IPS-15b (cell line): ENCODE data around the gene APBA1.
"Not testable (repeated sequence)": the region's sequence is repeated elsewhere in the genome, so short reads cannot be mapped to it uniquely, and the experiment has no call there.

ENCODE experiments used
- H3K27me3 ChIP-seq: one replicate; pipeline ENCODE4 v1.6.1; 2013; ENCODE audit warnings: low read length; ENCODE audit not compliant: control insufficient read depth, insufficient read depth
- H3K36me3 ChIP-seq: one replicate; pipeline ENCODE4 v1.6.1; 2013; ENCODE audit warnings: low read length; ENCODE audit not compliant: control insufficient read depth, insufficient read depth
- H3K4me1 ChIP-seq: one replicate; pipeline ENCODE4 v1.6.1; 2013; ENCODE audit warnings: mild to moderate bottlenecking, low read length; ENCODE audit not compliant: control insufficient read depth, insufficient read depth
- H3K4me3 ChIP-seq: one replicate; pipeline ENCODE4 v1.5.1; 2013; ENCODE audit warnings: low read depth, low read length
- H3K9ac ChIP-seq: one replicate; pipeline ENCODE4 v1.6.1; 2013; ENCODE audit warnings: low read depth, mild to moderate bottlenecking, low read length
- H3K9me3 ChIP-seq: one replicate; pipeline ENCODE4 v1.6.1; 2013; ENCODE audit warnings: mild to moderate bottlenecking, low read length; ENCODE audit not compliant: control insufficient read depth, insufficient read depth

The APBA1 gene

GRCh38 chr9:69444021-69444420 lies 228.2 kb downstream of the APBA1 start:
- Histone ChIP-seq H3K9ac (no peak overlapping the region), H3K36me3 (no peaks in the 10 kb centered on the region)

DNA sequence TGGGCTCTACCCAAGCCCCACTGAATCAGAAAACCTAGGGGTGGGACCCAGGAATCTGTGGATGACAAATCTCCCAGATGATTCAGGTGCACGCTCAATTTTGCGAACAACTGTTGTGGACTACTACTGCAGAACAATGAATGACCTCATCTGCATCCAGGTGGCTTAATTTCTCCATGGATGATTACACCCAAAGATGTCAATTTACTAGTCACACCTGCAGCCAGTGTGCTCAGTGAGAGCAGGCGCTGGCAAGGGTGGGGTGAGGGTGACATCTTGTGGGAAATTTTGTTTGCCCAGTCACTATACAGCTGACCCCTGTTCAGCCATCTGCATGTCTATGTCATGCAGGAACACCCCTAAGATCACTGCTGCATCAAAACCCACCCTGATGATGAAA lies 229.0 kb downstream of the APBA1 start:
- H3K9me3 ChIP-seq, result no peaks in the 10 kb centered on the region
- no peaks in the 10 kb centered on the region for H3K36me3 ChIP-seq
- no peaks in the 10 kb centered on the region for H3K27me3 ChIP-seq
- no peaks in the 10 kb centered on the region for H3K4me1 ChIP-seq
- no peak overlapping the region for H3K9ac ChIP-seq
- no peak overlapping the region for H3K4me3 ChIP-seq

More at GRCh38 chr9:69444021-69444420, 228.2 kb downstream of the APBA1 start:
- Histone ChIP-seq H3K9me3 (no peaks in the 10 kb centered on the region), H3K4me3 (no peak overlapping the region), H3K27me3 (no peaks in the 10 kb centered on the region), H3K4me1 (no peaks in the 10 kb centered on the region)

- Histone ChIP-seq H3K4me1 (no peaks in the 10 kb centered on the region), H3K36me3 (no peaks in the 10 kb centered on the region), H3K9ac (no peak overlapping the region), H3K27me3 (no peaks in the 10 kb centered on the region), H3K9me3 (no peaks in the 10 kb centered on the region), H3K4me3 (no peak overlapping the region)
These were observed 229.7 kb downstream of the APBA1 start for GRCh38 chr9:69442486-69442885.

DNA sequence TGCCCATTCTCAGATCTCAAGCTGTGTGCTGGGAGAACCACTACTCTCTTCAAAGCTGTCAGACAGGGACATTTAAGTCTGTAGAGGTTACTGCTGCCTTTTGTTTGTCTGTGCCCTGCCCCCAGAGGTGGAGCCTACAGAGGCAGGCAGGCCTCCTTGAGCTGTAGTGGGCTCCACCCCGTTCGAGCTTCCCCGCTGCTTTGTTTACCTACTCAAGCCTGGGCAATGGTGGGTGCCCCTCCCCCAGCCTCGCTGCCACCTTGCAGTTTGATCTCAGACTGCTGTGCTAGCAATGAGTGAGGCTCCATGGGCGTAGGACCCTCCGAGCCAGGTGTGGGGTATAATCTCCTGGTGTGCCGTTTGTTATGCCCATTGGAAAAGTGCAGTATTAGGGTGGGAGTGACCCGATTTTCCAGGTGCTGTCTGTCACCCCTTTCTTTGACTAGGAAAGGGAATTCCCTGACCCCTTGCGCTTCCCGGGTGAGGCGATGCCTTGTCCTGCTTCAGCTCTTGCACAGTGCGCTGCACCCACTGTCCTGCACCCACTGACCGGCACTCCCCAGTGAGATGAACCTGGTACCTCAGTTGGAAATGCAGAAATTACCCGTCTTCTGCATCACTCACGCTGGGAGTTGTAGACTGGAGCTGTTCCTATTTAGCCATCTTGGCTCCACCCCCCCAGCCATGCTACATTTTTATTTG lies 231.8 kb downstream of the APBA1 start:
- not testable (repeated sequence) for H3K9ac ChIP-seq, H3K9me3 ChIP-seq, H3K27me3 ChIP-seq, H3K36me3 ChIP-seq, H3K4me3 ChIP-seq, H3K4me1 ChIP-seq

GRCh38 chr9:69439654-69440053 lies 232.5 kb downstream of the APBA1 start:
- not testable (repeated sequence) for H3K4me1 ChIP-seq, H3K36me3 ChIP-seq, H3K9ac ChIP-seq, H3K9me3 ChIP-seq, H3K4me3 ChIP-seq, H3K27me3 ChIP-seq

DNA sequence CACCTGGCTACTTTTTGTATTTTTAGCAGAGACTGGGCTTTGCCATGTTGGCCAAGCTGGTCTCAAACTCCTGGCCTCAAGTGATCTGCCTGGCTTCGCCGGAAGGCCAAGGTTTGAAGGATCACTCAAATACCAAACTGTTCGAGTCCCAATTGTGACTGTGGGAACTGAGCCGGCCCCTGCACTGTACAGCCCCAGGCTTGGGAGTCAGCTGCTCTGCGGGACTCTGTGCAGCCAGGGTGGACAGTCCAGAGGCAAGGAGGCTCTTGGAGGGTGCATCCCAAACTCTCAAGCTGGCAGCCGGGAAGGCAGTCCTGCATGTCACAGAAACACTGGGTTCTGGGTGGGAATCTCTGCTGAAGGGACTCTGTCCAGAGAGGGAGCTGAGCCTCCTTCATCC lies 238.2 kb downstream of the APBA1 start:
- no peak overlapping the region for H3K4me3 ChIP-seq
- no peaks in the 10 kb centered on the region for H3K36me3 ChIP-seq
- no peak overlapping the region for H3K9ac ChIP-seq
- H3K4me1 ChIP-seq, result no peaks in the 10 kb centered on the region
- no peaks in the 10 kb centered on the region for H3K9me3 ChIP-seq
- no peaks in the 10 kb centered on the region for H3K27me3 ChIP-seq

GRCh38 chr9:69433392-69433791 lies 238.8 kb downstream of the APBA1 start:
- Histone ChIP-seq H3K4me3 (no peak overlapping the region), H3K9me3 (no peaks in the 10 kb centered on the region), H3K27me3 (no peaks in the 10 kb centered on the region), H3K9ac (no peak overlapping the region), H3K4me1 (no peaks in the 10 kb centered on the region), H3K36me3 (no peaks in the 10 kb centered on the region)

- H3K9me3 ChIP-seq, result no peaks in the 10 kb centered on the region
- no peaks in the 10 kb centered on the region for H3K4me1 ChIP-seq
- H3K36me3 ChIP-seq, result no peaks in the 10 kb centered on the region
- H3K27me3 ChIP-seq, result no peaks in the 10 kb centered on the region
- H3K4me3 ChIP-seq, result no peak overlapping the region
- no peak overlapping the region for H3K9ac ChIP-seq
These were observed 239.5 kb downstream of the APBA1 start for GRCh38 chr9:69432623-69433022.

DNA sequence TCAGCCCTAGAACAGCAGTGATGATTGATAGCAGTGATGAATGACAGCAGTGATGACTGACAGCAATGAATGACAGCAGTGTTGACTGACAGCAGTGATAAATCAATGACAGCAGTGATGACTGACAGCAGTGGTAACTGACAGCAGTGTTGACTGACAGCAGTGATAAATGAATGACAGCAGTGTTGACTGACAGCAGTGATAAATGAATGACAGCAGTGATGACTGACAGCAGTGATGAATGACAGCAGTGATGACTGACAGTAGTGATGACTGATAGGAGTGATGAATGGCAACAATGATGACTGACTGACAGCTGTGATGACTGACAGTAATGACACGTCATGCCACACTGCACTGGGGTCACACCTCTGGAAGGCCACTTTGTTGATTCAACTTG lies 240.4 kb downstream of the APBA1 start:
- Histone ChIP-seq H3K36me3 (no peaks in the 10 kb centered on the region), H3K4me1 (no peaks in the 10 kb centered on the region), H3K27me3 (no peaks in the 10 kb centered on the region), H3K4me3 (no peak overlapping the region), H3K9ac (no peak overlapping the region), H3K9me3 (no peaks in the 10 kb centered on the region)

DNA sequence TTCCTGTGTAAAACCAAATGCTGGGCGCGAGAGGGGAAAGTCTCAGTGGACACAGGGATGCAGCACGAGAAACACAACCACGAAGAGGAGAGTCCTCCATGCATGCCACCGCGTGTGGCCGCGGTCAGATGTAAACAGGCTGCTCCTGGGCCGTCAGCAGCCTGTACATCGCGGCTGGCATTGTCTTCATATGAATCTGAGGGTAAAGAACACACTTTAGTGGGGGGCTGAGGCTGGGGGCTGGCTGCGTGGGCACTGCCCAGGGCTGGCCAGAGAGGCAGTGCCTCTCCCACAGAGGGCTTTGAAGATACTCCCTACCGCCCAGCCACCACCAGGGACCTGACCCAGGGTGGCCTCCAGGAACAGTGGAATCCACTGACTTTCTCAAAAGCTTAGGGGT lies 241.0 kb downstream of the APBA1 start:
- H3K9ac ChIP-seq, result no peak overlapping the region
- H3K36me3 ChIP-seq, result no peaks in the 10 kb centered on the region
- no peaks in the 10 kb centered on the region for H3K9me3 ChIP-seq
- no peaks in the 10 kb centered on the region for H3K4me1 ChIP-seq
- H3K27me3 ChIP-seq, result no peaks in the 10 kb centered on the region
- no peak overlapping the region for H3K4me3 ChIP-seq

DNA sequence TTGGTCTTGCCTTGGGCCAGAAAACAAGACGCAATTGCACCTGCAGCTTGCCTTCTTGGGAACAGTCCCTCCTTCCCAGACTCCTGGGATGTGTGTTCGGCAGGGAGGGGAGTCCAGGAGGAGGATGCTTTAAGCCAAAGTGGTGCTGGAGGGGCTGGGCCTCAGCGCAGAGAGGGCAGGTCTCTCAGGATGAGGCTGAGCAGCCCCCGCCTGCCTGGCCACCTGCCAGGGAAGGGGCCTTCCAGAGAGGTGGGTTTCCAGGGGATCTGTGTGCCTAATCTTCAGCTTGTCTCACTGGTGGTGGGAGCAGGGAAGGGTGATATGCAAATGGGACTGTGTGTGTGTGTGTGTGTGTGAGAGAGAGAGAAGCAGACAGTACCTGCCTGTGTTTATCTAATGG lies 242.0 kb downstream of the APBA1 start:
- no peak overlapping the region for H3K9ac ChIP-seq
- H3K4me1 ChIP-seq, result no peaks in the 10 kb centered on the region
- H3K36me3 ChIP-seq, result no peaks in the 10 kb centered on the region
- no peaks in the 10 kb centered on the region for H3K9me3 ChIP-seq
- H3K4me3 ChIP-seq, result no peak overlapping the region
- no peaks in the 10 kb centered on the region for H3K27me3 ChIP-seq

- Histone ChIP-seq H3K9ac (no peak overlapping the region), H3K4me3 (no peak overlapping the region), H3K36me3 (no peaks in the 10 kb centered on the region), H3K9me3 (no peaks in the 10 kb centered on the region), H3K4me1 (no peaks in the 10 kb centered on the region), H3K27me3 (no peaks in the 10 kb centered on the region)
These were observed 242.9 kb downstream of the APBA1 start for GRCh38 chr9:69429281-69429680.
